Left cardiac atrium (tissue), 4 donors: ENCODE measurements around the gene RBL1. TPM values are rescaled to one million over a fixed set of nuclear protein-coding genes. Genes with fewer than 3 reads are reported as not detected.
"Not testable (repeated sequence)": the region's sequence is repeated elsewhere in the genome, so short reads cannot be mapped to it uniquely, and the experiment has no call there.

Experiments used
- ATAC-seq, 2 donors: fragments of 200-7000 bp; cut with Tn5 transposase; one replicate each; pipeline ENCODE4 v1.9.1; 2020; ENCODE audit warnings: mild to moderate bottlenecking in 2 of 2, moderate library complexity in 2 of 2
- DNase-seq: peaks from one replicate; pipeline ENCODE4 v3.0.0-alpha.2; 2020
- intact Hi-C, 2 donors: fragments of 100-400 bp; cut with DNase I; formaldehyde crosslinking; loops; one replicate each; pipeline versions ENCODE4 v1.14.1 to v1.15.1; 2022 to 2023
- long read RNA-seq: library from polyadenylated mRNA; unstranded; transcript quantifications from one replicate; pipeline ENCODE4 v2.0.0, GENCODE V29; 2021
- total RNA-seq, 2 donors: library from RNA; stranded (reverse); fragmentation: NEBNext Ultra II Directional; extraction: Animal tissue kit (Norgen Biotek cat#: 25700); gene quantifications; one replicate each; pipeline ENCODE4 v1.2.1, GENCODE V29; 2021
- donor health status: DM: no; HTN: yes; CAD: no.
- donor health status: DM: no; HTN: yes; CAD: no; lungs with severe emphysema.
- donor health status: DM: yes; HTN: yes; CAD: no.
- donor health status: Dilated cardiomyopathy.

Gene RBL1, protein sequence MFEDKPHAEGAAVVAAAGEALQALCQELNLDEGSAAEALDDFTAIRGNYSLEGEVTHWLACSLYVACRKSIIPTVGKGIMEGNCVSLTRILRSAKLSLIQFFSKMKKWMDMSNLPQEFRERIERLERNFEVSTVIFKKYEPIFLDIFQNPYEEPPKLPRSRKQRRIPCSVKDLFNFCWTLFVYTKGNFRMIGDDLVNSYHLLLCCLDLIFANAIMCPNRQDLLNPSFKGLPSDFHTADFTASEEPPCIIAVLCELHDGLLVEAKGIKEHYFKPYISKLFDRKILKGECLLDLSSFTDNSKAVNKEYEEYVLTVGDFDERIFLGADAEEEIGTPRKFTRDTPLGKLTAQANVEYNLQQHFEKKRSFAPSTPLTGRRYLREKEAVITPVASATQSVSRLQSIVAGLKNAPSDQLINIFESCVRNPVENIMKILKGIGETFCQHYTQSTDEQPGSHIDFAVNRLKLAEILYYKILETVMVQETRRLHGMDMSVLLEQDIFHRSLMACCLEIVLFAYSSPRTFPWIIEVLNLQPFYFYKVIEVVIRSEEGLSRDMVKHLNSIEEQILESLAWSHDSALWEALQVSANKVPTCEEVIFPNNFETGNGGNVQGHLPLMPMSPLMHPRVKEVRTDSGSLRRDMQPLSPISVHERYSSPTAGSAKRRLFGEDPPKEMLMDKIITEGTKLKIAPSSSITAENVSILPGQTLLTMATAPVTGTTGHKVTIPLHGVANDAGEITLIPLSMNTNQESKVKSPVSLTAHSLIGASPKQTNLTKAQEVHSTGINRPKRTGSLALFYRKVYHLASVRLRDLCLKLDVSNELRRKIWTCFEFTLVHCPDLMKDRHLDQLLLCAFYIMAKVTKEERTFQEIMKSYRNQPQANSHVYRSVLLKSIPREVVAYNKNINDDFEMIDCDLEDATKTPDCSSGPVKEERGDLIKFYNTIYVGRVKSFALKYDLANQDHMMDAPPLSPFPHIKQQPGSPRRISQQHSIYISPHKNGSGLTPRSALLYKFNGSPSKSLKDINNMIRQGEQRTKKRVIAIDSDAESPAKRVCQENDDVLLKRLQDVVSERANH
- 1 to 10 TPM; 3.8 to 6.0 TPM for total RNA-seq
- long read RNA-seq, full-length matches to known transcripts: 1 of 4 reads
- long read RNA-seq, partial matches to known transcripts: 1 of 4 reads
- long read RNA-seq, other reads (novel, unspliced or antisense): 2 of 4 reads

DNA sequence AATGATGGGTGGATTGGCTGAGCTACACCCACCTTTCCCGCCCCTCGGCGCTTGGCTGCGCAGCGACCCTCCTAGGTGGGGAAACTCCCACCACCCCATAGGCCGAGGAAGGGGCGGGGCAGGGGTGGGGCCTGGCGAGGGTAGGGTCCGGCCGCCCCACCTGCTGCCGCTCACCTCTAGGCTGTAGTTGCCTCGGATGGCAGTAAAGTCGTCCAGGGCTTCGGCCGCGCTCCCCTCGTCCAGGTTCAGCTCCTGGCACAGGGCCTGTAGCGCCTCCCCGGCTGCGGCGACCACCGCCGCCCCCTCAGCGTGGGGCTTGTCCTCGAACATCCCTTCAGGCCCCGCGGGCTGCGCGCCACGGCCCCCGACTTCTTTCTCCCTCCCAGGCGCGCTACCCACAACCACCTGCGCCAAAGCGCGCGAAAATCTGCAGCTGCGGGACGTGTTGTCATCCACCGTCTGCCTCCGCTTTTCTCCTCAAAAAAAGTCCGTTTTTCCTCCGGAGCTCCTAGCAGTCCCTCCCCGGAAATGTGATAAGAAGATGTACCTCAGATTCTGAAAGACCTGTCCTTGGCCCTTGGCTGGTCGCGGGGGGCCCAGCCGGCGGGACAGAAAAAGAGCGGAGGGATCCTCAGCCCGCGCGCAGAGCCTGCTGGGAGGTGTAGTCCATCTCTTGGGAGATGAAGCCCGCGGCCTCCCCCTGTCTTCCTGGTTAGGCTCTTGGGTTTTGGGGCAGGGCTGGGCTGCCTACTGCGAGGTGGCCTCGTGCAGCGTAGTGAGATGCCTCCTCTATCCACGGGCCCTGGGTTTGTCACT lies at the start of gene RBL1:
Gene RBL1 (minus strand): TSS at position 399 of the 816 bp plus-strand sequence. CDS start 69 bp downstream, at position 330.
- intact Hi-C loops: no loop called here
- peak; percentile 85 for DNase-seq
- ATAC-seq: peak; percentile 95

GRCh38 chr20:37144856-37145404 lies 49.1 kb upstream of the RBL1 start:
- intact Hi-C loops: no loop called here
- DNase-seq (no peak), ATAC-seq (no peak)

- DNase-seq (no peak), ATAC-seq (no peak)
- intact Hi-C loops: no loop called here
Observed at GRCh38 chr20:37142708-37143107, 46.9 kb upstream of the RBL1 start.

DNA sequence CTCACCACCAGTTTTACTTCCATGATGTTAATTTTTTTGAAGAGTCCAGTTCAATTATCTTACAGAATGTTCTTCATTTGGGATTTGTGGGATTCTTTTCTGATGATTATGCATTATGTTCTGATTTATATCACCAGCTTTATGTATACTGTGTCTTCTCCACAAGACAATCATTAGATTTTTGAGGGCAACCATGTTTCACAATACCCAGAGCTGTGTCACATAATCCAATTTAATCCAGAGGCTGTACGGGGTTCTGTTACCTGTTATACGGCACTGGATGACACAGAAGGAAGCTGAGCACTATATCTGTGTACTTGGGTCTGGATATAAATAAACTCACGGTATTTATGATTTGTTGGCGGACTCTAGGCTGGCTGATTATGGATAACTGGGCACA lies 41.8 kb upstream of the RBL1 start:
- intact Hi-C loops: no loop called here
- ATAC-seq (no peak), DNase-seq (no peak)

- DNase-seq: no peak
- peak in 1 of 2 donors; percentile 15 for ATAC-seq
- intact Hi-C loops: no loop called here
Observed at GRCh38 chr20:37133952-37134351, 38.2 kb upstream of the RBL1 start.

DNA sequence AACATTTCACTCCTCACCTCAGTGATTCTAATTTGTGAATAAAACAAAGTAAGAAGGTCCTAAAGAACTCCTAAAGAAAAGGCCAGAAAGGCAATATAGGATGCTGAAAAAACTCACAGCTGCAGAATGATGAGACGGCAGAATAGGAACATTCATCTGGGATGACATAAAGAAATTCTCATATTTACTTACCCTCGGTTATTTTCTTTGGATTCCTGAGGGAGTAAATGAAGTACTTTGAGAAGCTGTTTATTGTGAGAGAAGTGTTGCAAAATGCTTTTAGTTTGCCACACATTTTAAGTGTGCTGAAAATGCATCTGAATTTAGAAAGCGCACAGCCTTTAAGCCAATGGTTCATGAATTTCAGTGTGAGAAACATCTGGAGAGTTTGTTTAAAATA lies 35.7 kb upstream of the RBL1 start:
- ATAC-seq (no peak), DNase-seq (no peak)
- intact Hi-C loops: no loop called here

GRCh38 chr20:37128803-37129202 lies 33.0 kb upstream of the RBL1 start:
- ATAC-seq (no peak), DNase-seq (no peak)
- intact Hi-C loops: no loop called here

GRCh38 chr20:37126290-37126689 lies 30.5 kb upstream of the RBL1 start:
- DNase-seq, intact Hi-C loops, ATAC-seq: not testable (repeated sequence)

DNA sequence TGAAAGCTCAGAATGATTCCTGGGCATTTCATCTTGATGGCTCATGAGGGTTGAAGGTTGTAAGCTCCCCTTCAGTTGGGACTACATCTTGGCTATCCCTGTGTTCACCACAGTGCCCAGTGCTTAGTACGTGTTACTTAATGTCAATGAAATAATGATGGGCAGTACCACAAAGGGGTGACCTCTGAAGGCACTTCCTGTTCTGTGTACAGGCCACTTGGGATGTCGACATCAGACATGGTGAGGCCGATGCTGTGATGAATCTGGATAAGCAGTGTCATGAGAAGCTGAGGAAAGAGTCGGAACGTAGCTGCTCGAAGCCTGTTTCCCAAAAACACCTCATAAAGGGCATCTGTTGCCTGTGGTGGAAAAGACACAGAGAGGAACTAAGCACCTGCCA lies 27.6 kb upstream of the RBL1 start:
- intact Hi-C loops: no loop called here
- DNase-seq: no peak
- ATAC-seq: peak in 1 of 2 donors; percentile 23

DNA sequence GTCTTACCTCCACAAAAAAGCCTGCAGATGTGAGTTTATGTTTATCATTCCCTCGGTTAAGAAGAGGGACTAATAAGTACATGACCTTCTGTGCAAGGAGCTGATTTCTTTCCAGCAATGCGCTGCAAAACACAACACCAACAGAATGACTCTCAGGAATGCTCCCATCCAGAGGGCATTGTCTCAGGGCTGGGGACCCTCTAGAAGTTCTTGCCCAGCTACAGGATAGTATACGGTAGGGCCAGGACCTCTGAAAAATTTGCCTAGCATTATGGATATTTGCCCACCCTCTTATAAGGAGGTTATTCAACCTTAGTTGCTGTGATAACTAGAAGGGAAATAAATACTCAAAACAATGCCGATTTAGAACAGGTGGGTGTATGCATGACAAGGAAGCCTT lies 24.7 kb upstream of the RBL1 start:
- no peak for DNase-seq
- intact Hi-C loops: no loop called here
- no peak for ATAC-seq

DNA sequence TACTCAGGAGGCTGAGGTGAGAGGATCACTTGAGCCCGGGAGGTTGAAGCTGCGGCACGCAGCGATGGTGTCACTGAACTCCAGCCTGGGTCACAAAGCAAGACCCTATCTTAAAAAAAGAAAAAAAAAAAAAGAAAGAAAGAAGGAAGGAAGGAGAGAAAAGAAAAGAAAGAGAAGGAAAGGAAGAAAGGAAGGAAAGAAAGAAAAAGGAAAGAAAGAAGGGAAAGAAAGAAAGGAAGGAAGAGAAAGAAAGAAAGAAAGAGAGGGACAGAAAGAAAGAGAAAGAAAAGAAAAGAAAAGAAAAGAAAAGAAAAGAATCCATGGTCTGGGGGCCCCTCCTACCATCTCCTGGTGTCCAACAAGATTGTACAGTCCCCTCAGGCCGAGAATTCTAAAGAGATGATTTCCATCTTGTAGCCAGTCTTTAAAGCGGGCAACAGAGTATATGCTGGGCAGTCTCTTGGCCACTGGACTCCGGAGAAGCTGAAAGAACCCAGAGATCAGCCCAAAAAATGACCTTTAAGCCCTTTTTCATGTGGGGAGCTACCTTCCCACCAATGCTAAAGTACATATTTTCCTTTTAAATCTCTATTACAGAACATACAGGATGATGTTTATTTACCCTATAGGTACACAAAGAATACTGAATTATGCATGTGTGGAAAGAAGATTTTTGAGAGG lies 23.7 kb upstream of the RBL1 start:
- DNase-seq (no peak), ATAC-seq (no peak)
- intact Hi-C loops: no loop called here

GRCh38 chr20:37114012-37114411 lies 18.2 kb upstream of the RBL1 start:
- no peak for DNase-seq
- ATAC-seq: no peak

DNA sequence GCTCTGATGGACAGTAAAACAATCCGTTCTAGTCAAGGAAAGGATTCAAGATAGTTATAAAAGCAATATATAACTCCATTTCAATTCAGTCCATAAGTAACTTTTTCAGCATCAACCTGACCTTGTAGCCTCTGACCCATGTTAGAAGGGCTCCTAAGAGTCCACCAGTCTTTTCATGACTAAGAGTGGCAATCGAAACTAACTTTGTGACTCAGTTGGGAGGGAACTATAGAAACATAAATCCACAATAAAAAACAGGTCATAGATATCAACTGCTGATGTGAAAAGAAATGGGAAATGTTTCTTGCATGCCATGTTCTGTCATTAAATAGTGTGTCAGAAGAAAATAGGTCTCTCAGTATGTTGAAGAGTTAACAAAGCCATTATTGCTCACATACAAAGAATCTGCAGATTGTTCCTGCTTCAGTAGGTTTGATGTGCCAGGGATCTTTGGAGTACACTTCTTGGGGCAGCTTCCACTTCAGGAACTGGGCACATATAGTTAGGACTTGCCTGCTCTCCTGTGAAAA lies 16.2 kb upstream of the RBL1 start:
- DNase-seq: no peak
- intact Hi-C loops: no loop called here

More at GRCh38 chr20:37114012-37114411, 18.2 kb upstream of the RBL1 start:
- intact Hi-C loops: no loop called here

GRCh38 chr20:37108676-37109075 lies 12.9 kb upstream of the RBL1 start:
- intact Hi-C loops: no loop called here
- ATAC-seq: no peak
- no peak for DNase-seq

More for the DNA sequence above, 16.2 kb upstream of the RBL1 start:
- ATAC-seq: no peak

- DNase-seq (no peak), ATAC-seq (no peak)
- intact Hi-C loops: no loop called here
Observed at GRCh38 chr20:37102571-37102970, 6.8 kb upstream of the RBL1 start.

GRCh38 chr20:37096415-37097041 lies 731 bp upstream of the RBL1 start:
- ATAC-seq (no peak), DNase-seq (no peak)
- intact Hi-C loops: no loop called here

DNA sequence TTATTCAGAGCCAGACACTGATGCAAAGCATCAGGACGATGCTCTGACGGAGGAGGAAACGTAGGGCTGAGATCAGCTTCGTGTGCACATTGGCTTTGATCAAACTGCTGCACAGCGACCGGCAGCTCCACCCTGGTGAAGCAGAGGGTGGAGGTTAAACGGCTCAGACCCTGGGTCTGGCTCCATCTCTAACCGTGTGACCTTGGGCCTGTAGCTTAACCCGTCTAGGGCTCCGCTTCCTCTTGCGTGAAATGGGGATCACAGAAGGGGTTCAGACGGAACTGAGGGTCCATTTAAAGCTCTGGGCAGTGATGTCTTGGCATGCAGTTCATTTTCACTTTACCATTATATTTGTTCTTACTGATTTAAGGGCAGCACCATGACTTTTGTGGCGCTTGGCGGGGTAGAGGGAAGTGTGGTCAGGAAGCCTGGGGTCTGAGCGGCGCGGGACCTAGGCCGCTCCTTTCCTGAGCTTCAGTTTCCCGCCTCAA lies 644 bp downstream of the RBL1 start:
- peak; percentile 32 to 47 for ATAC-seq
- DNase-seq: no peak
- intact Hi-C loops: no loop called here
